ENCODE data around the gene TMEFF1. TPM values are rescaled to one million over a fixed set of nuclear protein-coding genes. Genes with fewer than 3 reads are reported as not detected.
A peak's percentile ranks its signal among the peaks of the same experiment; 100 is the strongest.

The TMEFF1 gene
- total RNA-seq, 1 donor from 2014 or later: 103 TPM

- Histone ChIP-seq H2AFZ (replicated peaks) (no peak overlapping the region), H3K36me3 (peaks cover 38% of the 10 kb centered on the region), H3K9me3 (ENCODE audit: low read depth) (no peaks in the 10 kb centered on the region), H3K27ac (no peak overlapping the region), H3K79me2 (ENCODE audit: low read depth) (peaks cover 23% of the 10 kb centered on the region), H3F3A (ENCODE audit: low read depth) (no peaks in the 10 kb centered on the region), H3K27me3 (no peaks in the 10 kb centered on the region), H4K20me1 (ENCODE audit: low read depth) (peaks cover 31% of the 10 kb centered on the region), H3K4me2 (no peak overlapping the region), H3K4me1 (peaks cover 13% of the 10 kb centered on the region), H3K9ac (no peak overlapping the region), H3K4me3 (no peak overlapping the region)
- Mint-ChIP-seq H3K4me1 (no peaks in the 10 kb centered on the region), H3K27ac (no peak overlapping the region), H3K9me3 (no peaks in the 10 kb centered on the region), H3K4me3 (no peak overlapping the region), H3K36me3 (peaks cover 29% of the 10 kb centered on the region), H3K27me3 (ENCODE audit: insufficient read depth, low read depth) (no peaks in the 10 kb centered on the region)
- no peak for DNase-seq (ENCODE audit: low spot score)
- TF ChIP-seq CTCF (IDR thresholded peaks at IDR 0.05) (no peak), EZH2 (IDR thresholded peaks at IDR 0.05) (no peak), EZH2phosphoT487 (IDR thresholded peaks at IDR 0.05) (no peak)
Observed at GRCh38 chr9:100575006-100575405, 102.1 kb downstream of the TMEFF1 start.

GRCh38 chr9:100575765-100576386 lies 102.9 kb downstream of the TMEFF1 start:
- Mint-ChIP-seq H3K4me1 (no peaks in the 10 kb centered on the region), H3K9me3 (no peaks in the 10 kb centered on the region), H3K36me3 (peaks cover 25% of the 10 kb centered on the region), H3K27me3 (ENCODE audit: insufficient read depth, low read depth) (no peaks in the 10 kb centered on the region), H3K27ac (no peak overlapping the region), H3K4me3 (no peak overlapping the region)
- peaks cover 10% of the 10 kb centered on the region for H3K4me1 ChIP-seq
- H2AFZ ChIP-seq (replicated peaks): no peak overlapping the region
- TF ChIP-seq CTCF (IDR thresholded peaks at IDR 0.05): no peak
- no peak overlapping the region for H3K4me3 ChIP-seq
- H3K27me3 ChIP-seq: no peaks in the 10 kb centered on the region
- H3K79me2 ChIP-seq (ENCODE audit: low read depth): peaks cover 15% of the 10 kb centered on the region
- H3K9ac ChIP-seq: no peak overlapping the region
- DNase-seq (ENCODE audit: low spot score): no peak
- peaks cover 32% of the 10 kb centered on the region for H3K36me3 ChIP-seq
- no peaks in the 10 kb centered on the region for H3F3A ChIP-seq (ENCODE audit: low read depth)
- H3K4me2 ChIP-seq: no peak overlapping the region
- H3K27ac ChIP-seq: no peak overlapping the region
- peaks cover 28% of the 10 kb centered on the region for H4K20me1 ChIP-seq (ENCODE audit: low read depth)
- H3K9me3 ChIP-seq (ENCODE audit: low read depth): no peaks in the 10 kb centered on the region

- no peak for DNase-seq (ENCODE audit: low spot score)
- no peaks in the 10 kb centered on the region for H3K9me3 Mint-ChIP-seq
- no peaks in the 10 kb centered on the region for H3K27me3 Mint-ChIP-seq (ENCODE audit: insufficient read depth, low read depth)
- no peak within 1 kb of the TSS for H3K4me3 ChIP-seq
- H3K79me2 ChIP-seq (ENCODE audit: low read depth): peaks cover 8% of the 10 kb centered on the region
- H3K27ac ChIP-seq: no peak within 1 kb of the TSS
- no peak within 1 kb of the TSS for H3K9ac ChIP-seq
- no peak within 1 kb of the TSS for H2AFZ ChIP-seq (replicated peaks)
- peaks cover 25% of the 10 kb centered on the region for H4K20me1 ChIP-seq (ENCODE audit: low read depth)
- H3K27me3 ChIP-seq: no peaks in the 10 kb centered on the region
- peaks cover 27% of the 10 kb centered on the region for H3K36me3 Mint-ChIP-seq
- H3F3A ChIP-seq (ENCODE audit: low read depth): no peaks in the 10 kb centered on the region
- no peaks in the 10 kb centered on the region for H3K4me1 ChIP-seq
- H3K4me1 Mint-ChIP-seq: no peaks in the 10 kb centered on the region
- peaks cover 17% of the 10 kb centered on the region for H3K36me3 ChIP-seq
- no peak within 1 kb of the TSS for H3K4me3 Mint-ChIP-seq
- H3K9me3 ChIP-seq (ENCODE audit: low read depth): no peaks in the 10 kb centered on the region
- no peak within 1 kb of the TSS for H3K4me2 ChIP-seq
- peak within 1 kb of the TSS; percentile 65 for H3K27ac Mint-ChIP-seq
- TF ChIP-seq EZH2 (IDR thresholded peaks at IDR 0.05) (no peak), EZH2phosphoT487 (IDR thresholded peaks at IDR 0.05) (no peak)
Observed at GRCh38 chr9:100577776-100578448, 105.0 kb downstream of the TMEFF1 start, which contains the start of gene CAVIN4. TSS of gene CAVIN4 (plus strand) at chr9:100578079. CDS start at chr9:100578144, 65 bp downstream.

DNA sequence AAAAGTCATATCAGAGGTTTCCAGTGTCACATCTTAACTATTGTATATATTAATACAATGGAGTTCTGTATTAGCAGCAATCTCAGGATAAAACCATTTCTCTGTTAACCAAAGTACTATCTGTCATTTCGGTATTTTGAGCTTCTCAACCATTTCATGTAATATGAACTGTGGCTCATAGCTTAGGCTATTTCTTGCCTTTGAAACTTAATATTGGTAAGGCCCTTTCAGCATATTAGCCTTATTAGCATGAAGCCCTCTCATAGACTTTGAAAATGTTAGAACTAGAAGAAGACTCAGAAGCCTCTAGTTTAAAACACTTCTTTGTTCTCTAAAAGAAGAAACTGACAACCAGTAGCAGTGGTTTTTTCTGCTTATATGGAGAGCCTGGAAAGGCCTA lies 105.7 kb downstream of the TMEFF1 start:
- H3K4me3 ChIP-seq: no peak overlapping the region
- H3K9me3 ChIP-seq (ENCODE audit: low read depth): no peaks in the 10 kb centered on the region
- peaks cover 17% of the 10 kb centered on the region for H3K36me3 ChIP-seq
- no peaks in the 10 kb centered on the region for H3F3A ChIP-seq (ENCODE audit: low read depth)
- H3K36me3 Mint-ChIP-seq: peaks cover 25% of the 10 kb centered on the region
- no peak for TF ChIP-seq EZH2phosphoT487 (IDR thresholded peaks at IDR 0.05)
- no peak for TF ChIP-seq EZH2 (IDR thresholded peaks at IDR 0.05)
- TF ChIP-seq CTCF (IDR thresholded peaks at IDR 0.05): no peak
- H3K9me3 Mint-ChIP-seq: no peaks in the 10 kb centered on the region
- H3K9ac ChIP-seq: no peak overlapping the region
- no peak overlapping the region for H2AFZ ChIP-seq (replicated peaks)
- no peak overlapping the region for H3K27ac ChIP-seq
- H3K4me1 Mint-ChIP-seq: no peaks in the 10 kb centered on the region
- H3K4me1 ChIP-seq: no peaks in the 10 kb centered on the region
- no peak overlapping the region for H3K4me2 ChIP-seq
- H3K4me3 Mint-ChIP-seq: no peak overlapping the region
- DNase-seq (ENCODE audit: low spot score): no peak
- H4K20me1 ChIP-seq (ENCODE audit: low read depth): peaks cover 25% of the 10 kb centered on the region
- H3K27me3 ChIP-seq: no peaks in the 10 kb centered on the region
- H3K79me2 ChIP-seq (ENCODE audit: low read depth): peaks cover 8% of the 10 kb centered on the region
- no peak overlapping the region for H3K27ac Mint-ChIP-seq
- no peaks in the 10 kb centered on the region for H3K27me3 Mint-ChIP-seq (ENCODE audit: insufficient read depth, low read depth)
